Measurements from ENCODE around the gene RHEB. TPM values are rescaled to one million over a fixed set of nuclear protein-coding genes. Genes with fewer than 3 reads are reported as not detected.

Gene RHEB
- total RNA-seq, 1 experiment from 2014 or later, result 87.0 TPM

GRCh38 chr7:151447312-151447711, 72.4 kb downstream of the RHEB start:
- no peaks in the 10 kb centered on the region for H3K36me3 ChIP-seq (ENCODE audit: low read depth, low read length)
- no peak overlapping the region for H3K4me3 ChIP-seq (ENCODE audit: low read length)
- H3K27me3 ChIP-seq (ENCODE audit: low read length), result no peaks in the 10 kb centered on the region
- H3K4me2 ChIP-seq (ENCODE audit: low read length), result no peak overlapping the region
- no peaks in the 10 kb centered on the region for H4K20me1 ChIP-seq (ENCODE audit: low read length)
- H3K27ac ChIP-seq (ENCODE audit: low read length), result no peak overlapping the region
- no peaks in the 10 kb centered on the region for H3K79me2 ChIP-seq (ENCODE audit: low read length)
- TF ChIP-seq EZH2phosphoT487 (IDR thresholded peaks at IDR 0.05; ENCODE audit: borderline replicate concordance, low read length), result no peak
- no peak for TF ChIP-seq CTCF (conservative IDR thresholded peaks at IDR 0.05; ENCODE audit: low read depth, low read length)
- TF ChIP-seq EZH2 (IDR thresholded peaks at IDR 0.05; ENCODE audit: low read length, unreplicated experiment), result no peak
- no peaks in the 10 kb centered on the region for H3K9me3 ChIP-seq (ENCODE audit: low read length)
- ATAC-seq (no peak), DNase-seq (no peak)
- no peaks in the 10 kb centered on the region for H3K9me2 ChIP-seq (replicated peaks; ENCODE audit: low read length)
- POLR2A ChIA-PET (ENCODE audit: unreplicated experiment), result no interaction called here
- no TSS peak for BruUV-seq (replicated peaks)
- intact Hi-C loops (cut with micrococcal nuclease), result no loop called here
- H3K4me1 ChIP-seq (ENCODE audit: insufficient read depth, low read length), result no peaks in the 10 kb centered on the region
- CTCF ChIA-PET, result no interaction called here
- no peaks in the 10 kb centered on the region for H3F3A ChIP-seq (ENCODE audit: low read length, unreplicated experiment)
- no peak overlapping the region for H3K9ac ChIP-seq (ENCODE audit: low read length)
- H2AFZ ChIP-seq (ENCODE audit: low read length), result no peak overlapping the region

- CTCF ChIA-PET, result no interaction called here
- Histone ChIP-seq H4K20me1 (ENCODE audit: low read length) (no peaks in the 10 kb centered on the region), H3K9me2 (replicated peaks; ENCODE audit: low read length) (no peaks in the 10 kb centered on the region), H3K36me3 (ENCODE audit: low read depth, low read length) (no peaks in the 10 kb centered on the region), H3K4me3 (ENCODE audit: low read length) (no peak overlapping the region), H3F3A (ENCODE audit: low read length, unreplicated experiment) (no peaks in the 10 kb centered on the region), H3K4me1 (ENCODE audit: insufficient read depth, low read length) (no peaks in the 10 kb centered on the region), H3K79me2 (ENCODE audit: low read length) (no peaks in the 10 kb centered on the region), H3K9ac (ENCODE audit: low read length) (no peak overlapping the region), H3K9me3 (ENCODE audit: low read length) (no peaks in the 10 kb centered on the region), H2AFZ (ENCODE audit: low read length) (no peak overlapping the region), H3K27me3 (ENCODE audit: low read length) (no peaks in the 10 kb centered on the region), H3K4me2 (ENCODE audit: low read length) (no peak overlapping the region), H3K27ac (ENCODE audit: low read length) (no peak overlapping the region)
- DNase-seq (no peak), ATAC-seq (no peak)
- TF ChIP-seq CTCF (conservative IDR thresholded peaks at IDR 0.05; ENCODE audit: low read depth, low read length), result no peak
- TF ChIP-seq EZH2phosphoT487 (IDR thresholded peaks at IDR 0.05; ENCODE audit: borderline replicate concordance, low read length), result no peak
- no peak for TF ChIP-seq EZH2 (IDR thresholded peaks at IDR 0.05; ENCODE audit: low read length, unreplicated experiment)
- no TSS peak for BruUV-seq (replicated peaks)
- intact Hi-C loops (cut with micrococcal nuclease), result no loop called here
- POLR2A ChIA-PET (ENCODE audit: unreplicated experiment), result no interaction called here
Observed at GRCh38 chr7:151446412-151446811, 73.3 kb downstream of the RHEB start.

DNA sequence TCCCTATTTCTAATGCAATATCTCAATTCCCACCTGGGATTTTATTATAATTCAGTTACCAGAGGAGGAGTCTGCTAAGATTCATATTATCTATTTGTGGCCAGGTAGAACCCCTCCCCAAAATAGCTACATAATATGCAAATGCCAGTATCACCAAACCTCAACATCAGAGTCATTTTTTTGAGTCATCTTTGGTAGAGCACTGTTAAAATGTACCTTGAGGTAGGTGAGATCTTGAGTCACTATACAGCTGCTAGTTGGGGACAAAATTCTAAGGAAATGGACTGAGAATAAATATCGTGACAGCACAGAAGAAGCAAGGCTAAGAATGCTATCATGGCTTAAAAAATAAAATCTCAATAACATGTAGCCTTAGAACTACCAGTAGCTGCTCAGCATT, 75.1 kb downstream of the RHEB start:
- H3K4me3 ChIP-seq (ENCODE audit: low read length), result no peak overlapping the region
- intact Hi-C loops (cut with micrococcal nuclease), result no loop called here
- ChIA-PET POLR2A (ENCODE audit: unreplicated experiment) (no interaction called here), CTCF (no interaction called here)
- no TSS peak for BruUV-seq (replicated peaks)
- no peak overlapping the region for H3K27ac ChIP-seq (ENCODE audit: low read length)
- H3F3A ChIP-seq (ENCODE audit: low read length, unreplicated experiment), result no peaks in the 10 kb centered on the region
- H3K36me3 ChIP-seq (ENCODE audit: low read depth, low read length), result no peaks in the 10 kb centered on the region
- H3K9me2 ChIP-seq (replicated peaks; ENCODE audit: low read length), result no peaks in the 10 kb centered on the region
- no peaks in the 10 kb centered on the region for H3K9me3 ChIP-seq (ENCODE audit: low read length)
- no peak for TF ChIP-seq CTCF (conservative IDR thresholded peaks at IDR 0.05; ENCODE audit: low read depth, low read length)
- TF ChIP-seq EZH2phosphoT487 (IDR thresholded peaks at IDR 0.05; ENCODE audit: borderline replicate concordance, low read length), result no peak
- H3K79me2 ChIP-seq (ENCODE audit: low read length), result no peaks in the 10 kb centered on the region
- H3K4me1 ChIP-seq (ENCODE audit: insufficient read depth, low read length), result no peaks in the 10 kb centered on the region
- H3K9ac ChIP-seq (ENCODE audit: low read length), result no peak overlapping the region
- peaks cover 2% of the 10 kb centered on the region; the same call in 1 of the 2 replicates for H3K27me3 ChIP-seq (ENCODE audit: low read length)
- H3K4me2 ChIP-seq (ENCODE audit: low read length), result no peak overlapping the region
- no peak for ATAC-seq
- no peak for DNase-seq
- no peak overlapping the region for H2AFZ ChIP-seq (ENCODE audit: low read length)
- H4K20me1 ChIP-seq (ENCODE audit: low read length), result no peaks in the 10 kb centered on the region

Data from PC-3 (cell line).